HG02943 (cell line): Measurements from ENCODE around the gene ANO1.
"Not testable (repeated sequence)": the region's sequence is repeated elsewhere in the genome, so short reads cannot be mapped to it uniquely, and the experiment has no call there.

Source experiments
- ATAC-seq: cut with Tn5 transposase; IDR thresholded peaks from one replicate; pipeline ENCODE4 v1.9.1; 2021; ENCODE audit warnings: mild to moderate bottlenecking, low read depth, moderate library complexity; ENCODE audit not compliant: unreplicated experiment

Gene ANO1

GRCh38 chr11:70078095-70078780 lies at the start of gene ANO1:
ANO1 (plus strand) TSS chr11:70078317; CDS start chr11:70078607, 290 bp downstream.
- ATAC-seq, result no peak

GRCh38 chr11:70029115-70029860 lies 48.8 kb upstream of the ANO1 start:
- no peak for ATAC-seq

- ATAC-seq, result no peak
These were observed 48.2 kb upstream of the ANO1 start for GRCh38 chr11:70029861-70030380.

GRCh38 chr11:70030412-70030811 lies 47.7 kb upstream of the ANO1 start:
- ATAC-seq, result no peak

- ATAC-seq, result no peak
These were observed 46.3 kb upstream of the ANO1 start for GRCh38 chr11:70031631-70032469.

GRCh38 chr11:70032470-70032795 lies 45.7 kb upstream of the ANO1 start:
- ATAC-seq, result no peak

GRCh38 chr11:70032943-70033710 lies 45.0 kb upstream of the ANO1 start:
- no peak for ATAC-seq

GRCh38 chr11:70033711-70034070 lies 44.4 kb upstream of the ANO1 start:
- ATAC-seq, result no peak

GRCh38 chr11:70034740-70035365 lies 43.3 kb upstream of the ANO1 start:
- ATAC-seq, result no peak

GRCh38 chr11:70035665-70036064 lies 42.5 kb upstream of the ANO1 start:
- ATAC-seq, result not testable (repeated sequence)

- ATAC-seq, result no peak
These were observed 40.9 kb upstream of the ANO1 start for GRCh38 chr11:70036971-70037882.

GRCh38 chr11:70038034-70038834 lies 39.9 kb upstream of the ANO1 start:
- ATAC-seq, result no peak

- no peak for ATAC-seq
These were observed 37.7 kb upstream of the ANO1 start for GRCh38 chr11:70040452-70040851.

- ATAC-seq, result no peak
These were observed 37.1 kb upstream of the ANO1 start for GRCh38 chr11:70040869-70041501.

- no peak for ATAC-seq
These were observed 34.6 kb upstream of the ANO1 start for GRCh38 chr11:70043482-70043881.

GRCh38 chr11:70046089-70046488 lies 32.0 kb upstream of the ANO1 start:
- no peak for ATAC-seq

- no peak for ATAC-seq
These were observed 29.7 kb upstream of the ANO1 start for GRCh38 chr11:70048279-70049024.
